MCF 10A (cell line): Measurements from ENCODE around the gene NUDT4B. TPM values are rescaled to one million over a fixed set of nuclear protein-coding genes. Genes with fewer than 3 reads are reported as not detected.
"Not testable (repeated sequence)": the region's sequence is repeated elsewhere in the genome, so short reads cannot be mapped to it uniquely, and the experiment has no call there.

ENCODE experiments used
- BruUV-seq: library from RNA; stranded (reverse); fragments of 400-500 nt; replicated peaks from 2 replicates; lab custom pipeline; 2021; lab: Mats Ljungman, UMichigan
- CTCF ChIA-PET: fragments of 300-600 bp; sonication (Branson Sonifier 250); formaldehyde crosslinking; extraction: SDS; loops from one replicate; lab custom pipeline; 2021; ENCODE audit warnings: antibody characterized with exemption, inconsistent platforms; lab: Yijun Ruan, JAX
- POLR2A ChIA-PET: fragments of 300-600, 350-650 bp; sonication (Branson Sonifier 250); formaldehyde crosslinking; extraction: SDS; loops from one replicate; lab custom pipeline; 2020; ENCODE audit warnings: antibody characterized with exemption, inconsistent platforms; lab: Yijun Ruan, JAX
- DNase-seq: peaks from one replicate; pipeline ENCODE4 v3.0.0-alpha.2; 2018; ENCODE audit not compliant: unreplicated experiment
- H3K27ac Mint-ChIP-seq: one replicate; pipeline ENCODE4 v1.8.0; 2022; ENCODE audit warnings: mild to moderate bottlenecking, low read depth, mixed read lengths; ENCODE audit not compliant: unreplicated experiment
- H3K27me3 Mint-ChIP-seq: one replicate; pipeline ENCODE4 v1.8.0; 2022; ENCODE audit warnings: mixed read lengths; ENCODE audit not compliant: insufficient read depth, unreplicated experiment
- H3K36me3 Mint-ChIP-seq: one replicate; pipeline ENCODE4 v1.8.0; 2022; ENCODE audit warnings: mild to moderate bottlenecking, moderate library complexity, mixed read lengths; ENCODE audit not compliant: insufficient read depth, unreplicated experiment
- H3K4me1 Mint-ChIP-seq: one replicate; pipeline ENCODE4 v1.8.0; 2022; ENCODE audit warnings: mixed read lengths; ENCODE audit not compliant: insufficient read depth, unreplicated experiment
- H3K4me3 Mint-ChIP-seq: one replicate; pipeline ENCODE4 v1.8.0; 2022; ENCODE audit warnings: mild to moderate bottlenecking, moderate library complexity, mixed read lengths; ENCODE audit not compliant: unreplicated experiment
- H3K9me3 Mint-ChIP-seq: one replicate; pipeline ENCODE4 v1.8.0; 2022; ENCODE audit warnings: mixed read lengths; ENCODE audit not compliant: unreplicated experiment
- intact Hi-C: fragments of 100-400 bp; cut with micrococcal nuclease; formaldehyde crosslinking; loops from 2 replicates; pipeline ENCODE4 v1.14.1; 2022
- total RNA-seq: library from RNA; stranded (reverse); gene quantifications from 2 replicates; pipeline ENCODE4 v1.2.3, GENCODE V29; 2022

The NUDT4B gene
- total RNA-seq, 1 experiment from 2014 or later: not detected

DNA sequence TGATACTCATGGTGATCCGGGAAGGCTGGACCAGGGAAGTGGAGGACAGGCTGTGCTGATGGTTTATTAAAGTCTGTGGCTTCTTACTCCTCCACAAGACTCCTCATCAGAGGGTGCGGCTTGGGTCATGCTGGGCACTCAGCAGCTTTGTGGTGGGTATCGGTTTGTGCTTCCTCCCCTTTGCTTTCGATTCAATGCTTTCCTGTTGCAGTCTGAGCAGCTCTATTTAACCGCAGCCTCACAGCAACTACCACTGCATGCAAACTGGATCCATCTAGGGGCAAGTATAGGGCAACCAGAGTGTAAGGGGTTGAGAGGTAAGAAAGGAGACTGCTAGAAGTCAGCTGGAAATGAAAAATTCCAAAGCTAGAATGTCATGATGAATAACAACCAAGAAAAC lies 9.8 kb downstream of the NUDT4B start:
- H3K9me3 Mint-ChIP-seq, POLR2A ChIA-PET, H3K27ac Mint-ChIP-seq, DNase-seq, intact Hi-C loops, H3K4me3 Mint-ChIP-seq, H3K4me1 Mint-ChIP-seq, H3K36me3 Mint-ChIP-seq, H3K27me3 Mint-ChIP-seq, CTCF ChIA-PET, BruUV-seq: not testable (repeated sequence)

- H3K9me3 Mint-ChIP-seq, BruUV-seq, POLR2A ChIA-PET: not testable (repeated sequence)
Measured at GRCh38 chr1:148758925-148759324, 10.4 kb downstream of the NUDT4B start.

GRCh38 chr1:148759749-148760148 lies 11.2 kb downstream of the NUDT4B start:
- TSS peak; percentile 96 for BruUV-seq
- intact Hi-C loops, H3K4me1 Mint-ChIP-seq, H3K9me3 Mint-ChIP-seq, H3K4me3 Mint-ChIP-seq, H3K36me3 Mint-ChIP-seq, POLR2A ChIA-PET, H3K27ac Mint-ChIP-seq, H3K27me3 Mint-ChIP-seq, DNase-seq, CTCF ChIA-PET: not testable (repeated sequence)

More at GRCh38 chr1:148758925-148759324, 10.4 kb downstream of the NUDT4B start:
- DNase-seq, H3K27ac Mint-ChIP-seq, intact Hi-C loops, CTCF ChIA-PET, H3K4me1 Mint-ChIP-seq, H3K27me3 Mint-ChIP-seq, H3K4me3 Mint-ChIP-seq, H3K36me3 Mint-ChIP-seq: not testable (repeated sequence)

DNA sequence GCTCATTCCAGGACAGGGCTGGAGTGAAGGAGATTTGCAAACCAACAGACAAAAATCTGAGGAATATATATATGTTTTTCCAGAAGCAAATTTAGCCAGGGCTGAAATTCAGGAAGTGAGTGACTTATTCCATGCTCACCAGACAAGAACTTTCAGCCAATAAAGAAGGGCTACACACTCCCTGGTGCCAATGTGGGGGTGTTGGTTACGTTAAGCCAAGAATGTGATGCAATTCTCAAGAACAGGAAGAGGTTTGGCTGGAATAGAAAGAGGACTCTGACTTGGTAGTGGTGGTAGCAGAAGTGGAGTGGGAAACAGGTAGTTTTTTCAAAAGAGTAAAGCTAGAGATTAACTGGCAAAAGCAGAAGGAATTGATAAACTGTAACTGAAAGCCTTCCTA lies 11.6 kb downstream of the NUDT4B start:
- H3K27me3 Mint-ChIP-seq, intact Hi-C loops, BruUV-seq, CTCF ChIA-PET, H3K9me3 Mint-ChIP-seq, H3K36me3 Mint-ChIP-seq, H3K4me3 Mint-ChIP-seq, POLR2A ChIA-PET, H3K27ac Mint-ChIP-seq, H3K4me1 Mint-ChIP-seq, DNase-seq: not testable (repeated sequence)

GRCh38 chr1:148761360-148761759 lies 12.8 kb downstream of the NUDT4B start:
- POLR2A ChIA-PET, H3K4me1 Mint-ChIP-seq, CTCF ChIA-PET, H3K27me3 Mint-ChIP-seq, H3K4me3 Mint-ChIP-seq, H3K9me3 Mint-ChIP-seq, H3K27ac Mint-ChIP-seq, intact Hi-C loops, BruUV-seq, DNase-seq, H3K36me3 Mint-ChIP-seq: not testable (repeated sequence)

DNA sequence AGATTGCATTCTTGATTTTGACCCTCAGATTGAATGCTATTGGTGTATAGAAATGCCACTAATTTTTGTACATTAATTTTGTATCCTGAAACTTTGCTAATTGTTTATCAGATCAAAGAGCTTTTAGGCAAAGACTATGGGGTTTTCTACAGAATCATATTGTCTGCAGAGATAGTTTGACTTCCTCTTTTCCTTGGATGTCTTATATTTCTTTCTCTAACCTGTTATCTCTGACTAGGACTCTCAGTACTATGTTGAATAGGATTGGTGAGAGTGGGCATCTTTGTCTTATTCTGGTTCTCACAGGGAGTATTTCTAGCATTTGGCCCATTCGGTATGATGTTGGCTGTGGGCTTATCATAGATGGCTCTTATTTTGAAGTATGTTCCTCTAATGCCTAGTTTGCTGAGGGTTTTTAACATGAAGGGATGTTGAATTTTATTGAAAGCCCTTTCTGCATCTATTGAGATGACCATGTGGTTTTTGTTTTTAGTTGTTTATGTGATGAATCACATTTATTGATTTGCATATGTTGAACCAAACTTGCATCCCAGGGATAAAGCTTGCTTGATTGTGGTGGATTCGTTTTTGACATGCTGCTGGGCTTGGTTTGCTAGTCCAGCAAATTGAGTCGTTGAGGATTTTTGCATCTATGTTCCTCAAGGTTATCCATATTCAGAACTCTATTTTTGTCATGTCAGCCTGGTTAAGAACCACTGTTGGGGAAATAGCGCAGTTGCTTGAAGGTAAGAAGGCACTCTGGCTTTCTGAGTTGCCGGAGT lies 16.9 kb downstream of the NUDT4B start:
- H3K9me3 Mint-ChIP-seq, intact Hi-C loops, CTCF ChIA-PET, H3K4me3 Mint-ChIP-seq, BruUV-seq, POLR2A ChIA-PET, H3K27me3 Mint-ChIP-seq, H3K36me3 Mint-ChIP-seq, H3K4me1 Mint-ChIP-seq, H3K27ac Mint-ChIP-seq, DNase-seq: not testable (repeated sequence)

GRCh38 chr1:148768541-148768940 lies 20.0 kb downstream of the NUDT4B start:
- intact Hi-C loops, H3K9me3 Mint-ChIP-seq, H3K27me3 Mint-ChIP-seq, H3K4me1 Mint-ChIP-seq, H3K27ac Mint-ChIP-seq, POLR2A ChIA-PET, H3K4me3 Mint-ChIP-seq, CTCF ChIA-PET, DNase-seq, H3K36me3 Mint-ChIP-seq, BruUV-seq: not testable (repeated sequence)

GRCh38 chr1:148769495-148769894 lies 20.9 kb downstream of the NUDT4B start:
- H3K27ac Mint-ChIP-seq, CTCF ChIA-PET, intact Hi-C loops, DNase-seq, H3K27me3 Mint-ChIP-seq, POLR2A ChIA-PET, H3K36me3 Mint-ChIP-seq, H3K4me1 Mint-ChIP-seq, H3K9me3 Mint-ChIP-seq, H3K4me3 Mint-ChIP-seq, BruUV-seq: not testable (repeated sequence)

DNA sequence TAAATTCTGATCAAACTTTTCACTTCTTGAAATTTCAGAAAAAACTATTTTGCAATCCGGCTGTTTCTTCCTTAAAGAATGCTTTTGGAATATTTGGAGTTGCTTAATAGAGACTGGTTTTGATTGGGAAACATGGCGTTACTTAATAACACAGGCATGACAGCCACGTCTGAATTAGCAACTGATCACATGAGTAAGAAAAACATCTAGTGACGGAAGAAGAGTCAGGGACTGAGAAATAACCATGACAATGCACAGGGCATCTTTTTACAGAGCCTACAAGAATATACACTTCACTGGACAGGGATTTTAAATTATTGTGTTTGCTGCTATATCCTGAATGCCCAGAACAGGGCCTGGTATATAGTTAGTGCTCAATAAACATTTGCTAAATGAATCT lies 25.1 kb downstream of the NUDT4B start:
- H3K4me1 Mint-ChIP-seq, DNase-seq, H3K4me3 Mint-ChIP-seq, POLR2A ChIA-PET, intact Hi-C loops, BruUV-seq, H3K27me3 Mint-ChIP-seq, H3K9me3 Mint-ChIP-seq, H3K36me3 Mint-ChIP-seq, CTCF ChIA-PET, H3K27ac Mint-ChIP-seq: not testable (repeated sequence)
